Tibial nerve (tissue), 3 donors: ENCODE data around the gene MYADM.

Experiments used
- CTCF ChIP-seq, 5 experiments: fragments of 200-600 bp in 3 of 5; fragments of 450-650 bp in 2 of 5; sonication (generic) in 3 of 5; IDR thresholded peaks; one replicate each; pipeline ENCODE4 v1.5.1; 2016 to 2019; ENCODE audit warnings: antibody characterized with exemption in 5 of 5, mild to moderate bottlenecking in 3 of 5, moderate library complexity in 2 of 5
- POLR2A ChIP-seq, 2 donors: fragments of 450-650 bp; IDR thresholded peaks; one replicate each; pipeline ENCODE4 v1.6.1; 2017; ENCODE audit warnings: antibody characterized with exemption in 2 of 2, mild to moderate bottlenecking in 2 of 2, moderate library complexity in 2 of 2

GRCh38 chr19:53844849-53845246 lies 22.8 kb upstream of the MYADM start:
- TF ChIP-seq CTCF (IDR thresholded peaks at IDR 0.05), result no peak
- no peak for TF ChIP-seq POLR2A (IDR thresholded peaks at IDR 0.05)
